ENCODE data around the gene PHAF1. TPM values are rescaled to one million over a fixed set of nuclear protein-coding genes. Genes with fewer than 3 reads are reported as not detected.
A peak's percentile ranks its signal among the peaks of the same experiment; 100 is the strongest.

Gene PHAF1
- total and polyA plus RNA-seq, 2 of the 13 experiments (the other 11 are each of a cell fraction or from before 2014, with no cell fraction given), result 48.3 to 174 TPM

DNA sequence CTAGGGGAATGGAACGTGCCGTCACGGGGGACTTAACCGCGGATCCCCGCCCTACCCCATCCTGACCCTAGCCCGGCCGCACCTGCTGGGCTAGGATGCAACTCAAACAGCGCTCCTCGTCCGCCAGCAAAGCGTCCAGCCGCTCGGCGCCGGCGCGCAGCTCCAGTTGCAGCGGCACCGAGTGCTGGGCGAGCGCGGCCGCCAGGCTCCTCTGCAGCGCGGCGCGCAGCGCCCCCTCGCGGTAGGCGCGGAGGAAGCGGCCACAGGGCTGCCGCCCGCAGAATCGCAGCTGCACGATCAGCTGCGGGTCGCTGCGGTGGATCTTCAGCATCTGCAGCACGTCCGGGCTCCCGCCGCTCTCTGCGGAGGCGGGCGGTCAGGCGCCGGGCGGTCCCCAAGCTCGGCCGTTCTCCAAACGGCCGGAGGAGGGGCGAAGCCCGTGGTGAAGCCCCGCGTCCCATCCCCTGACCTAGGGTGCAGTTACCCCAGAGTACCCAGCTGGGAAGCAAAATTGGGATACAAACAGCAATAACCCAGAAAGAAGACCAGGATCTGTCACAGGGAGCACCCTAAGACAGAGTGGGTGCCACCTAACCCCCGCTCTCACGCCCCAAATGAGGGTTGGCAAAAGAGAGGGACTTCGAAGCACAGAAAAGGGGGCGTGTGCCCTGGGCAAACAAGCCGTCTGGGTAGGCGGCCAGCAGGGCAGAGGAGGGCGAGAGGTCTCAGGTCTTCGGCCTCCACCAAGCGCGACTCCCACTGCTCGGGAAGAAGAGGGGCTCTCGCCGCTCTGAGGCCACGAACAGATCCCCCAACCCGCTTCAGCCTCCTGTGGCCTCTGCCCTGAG lies 45.8 kb downstream of the PHAF1 start (continued):
- TF ChIP-seq, protein P1, sequence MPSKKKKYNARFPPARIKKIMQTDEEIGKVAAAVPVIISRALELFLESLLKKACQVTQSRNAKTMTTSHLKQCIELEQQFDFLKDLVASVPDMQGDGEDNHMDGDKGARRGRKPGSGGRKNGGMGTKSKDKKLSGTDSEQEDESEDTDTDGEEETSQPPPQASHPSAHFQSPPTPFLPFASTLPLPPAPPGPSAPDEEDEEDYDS (CRISPR knock-in tag; IDR thresholded peaks at IDR 0.05), result peak; percentile 19; the same call in 1 of the 2 replicates
- TF ChIP-seq SOX5 (CRISPR knock-in tag; IDR thresholded peaks at IDR 0.05; ENCODE audit: borderline replicate concordance) (peak; percentile 44; the same call in 1 of the 2 replicates), SP140L (CRISPR knock-in tag; IDR thresholded peaks at IDR 0.05; ENCODE audit: borderline replicate concordance) (no peak), SRSF1 (optimal IDR thresholded peaks at IDR 0.05; ENCODE audit: low read depth, low read length) (peak; percentile 37), ZNF354B (CRISPR knock-in tag; IDR thresholded peaks at IDR 0.05) (no peak), SATB2 (CRISPR knock-in tag; IDR thresholded peaks at IDR 0.05) (no peak), ZC3H13 (CRISPR knock-in tag; IDR thresholded peaks at IDR 0.05) (0 out of 2 replicates have a peak, but pooled peaks have one; percentile 14), ZNF550 (CRISPR knock-in tag; IDR thresholded peaks at IDR 0.05; ENCODE audit: borderline replicate concordance) (no peak), KAT8 (CRISPR knock-in tag; IDR thresholded peaks at IDR 0.05) (peak; percentile 49; the same call in 1 of the 2 replicates), ZNF841 (CRISPR knock-in tag; IDR thresholded peaks at IDR 0.05; ENCODE audit: borderline replicate concordance) (no peak), GTF3A (CRISPR knock-in tag; conservative IDR thresholded peaks at IDR 0.05) (peak; percentile 62; the same call in 1 of the 2 replicates), SMARCE1 (IDR thresholded peaks at IDR 0.05; ENCODE audit: borderline replicate concordance) (no peak), PHF20 (CRISPR knock-in tag; IDR thresholded peaks at IDR 0.05) (peak; percentile 27; the same call in 1 of the 2 replicates), ZNF180 (CRISPR knock-in tag; IDR thresholded peaks at IDR 0.05; ENCODE audit: borderline replicate concordance, low read depth) (no peak), ZNF274 (CRISPR knock-in tag; IDR thresholded peaks at IDR 0.05) (no peak), ZNF766 (CRISPR knock-in tag; IDR thresholded peaks at IDR 0.05; ENCODE audit: borderline replicate concordance) (peak; percentile 53; the same call in 1 of the 2 replicates), ZMYM4 (CRISPR knock-in tag; IDR thresholded peaks at IDR 0.05) (peak; percentile 61; the same call in 1 of the 2 replicates), NR2F2 (IDR thresholded peaks at IDR 0.05; ENCODE audit: borderline replicate concordance, low read depth) (no peak)
- TF ChIP-seq, protein P2, sequence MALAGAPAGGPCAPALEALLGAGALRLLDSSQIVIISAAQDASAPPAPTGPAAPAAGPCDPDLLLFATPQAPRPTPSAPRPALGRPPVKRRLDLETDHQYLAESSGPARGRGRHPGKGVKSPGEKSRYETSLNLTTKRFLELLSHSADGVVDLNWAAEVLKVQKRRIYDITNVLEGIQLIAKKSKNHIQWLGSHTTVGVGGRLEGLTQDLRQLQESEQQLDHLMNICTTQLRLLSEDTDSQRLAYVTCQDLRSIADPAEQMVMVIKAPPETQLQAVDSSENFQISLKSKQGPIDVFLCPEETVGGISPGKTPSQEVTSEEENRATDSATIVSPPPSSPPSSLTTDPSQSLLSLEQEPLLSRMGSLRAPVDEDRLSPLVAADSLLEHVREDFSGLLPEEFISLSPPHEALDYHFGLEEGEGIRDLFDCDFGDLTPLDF (CRISPR knock-in tag; IDR thresholded peaks at IDR 0.05), result no peak
- TF ChIP-seq, protein P3, sequence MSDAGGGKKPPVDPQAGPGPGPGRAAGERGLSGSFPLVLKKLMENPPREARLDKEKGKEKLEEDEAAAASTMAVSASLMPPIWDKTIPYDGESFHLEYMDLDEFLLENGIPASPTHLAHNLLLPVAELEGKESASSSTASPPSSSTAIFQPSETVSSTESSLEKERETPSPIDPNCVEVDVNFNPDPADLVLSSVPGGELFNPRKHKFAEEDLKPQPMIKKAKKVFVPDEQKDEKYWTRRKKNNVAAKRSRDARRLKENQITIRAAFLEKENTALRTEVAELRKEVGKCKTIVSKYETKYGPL (CRISPR knock-in tag; IDR thresholded peaks at IDR 0.05), result 0 out of 2 replicates have a peak, but pooled peaks have one; percentile 25
- TF ChIP-seq, protein P4, sequence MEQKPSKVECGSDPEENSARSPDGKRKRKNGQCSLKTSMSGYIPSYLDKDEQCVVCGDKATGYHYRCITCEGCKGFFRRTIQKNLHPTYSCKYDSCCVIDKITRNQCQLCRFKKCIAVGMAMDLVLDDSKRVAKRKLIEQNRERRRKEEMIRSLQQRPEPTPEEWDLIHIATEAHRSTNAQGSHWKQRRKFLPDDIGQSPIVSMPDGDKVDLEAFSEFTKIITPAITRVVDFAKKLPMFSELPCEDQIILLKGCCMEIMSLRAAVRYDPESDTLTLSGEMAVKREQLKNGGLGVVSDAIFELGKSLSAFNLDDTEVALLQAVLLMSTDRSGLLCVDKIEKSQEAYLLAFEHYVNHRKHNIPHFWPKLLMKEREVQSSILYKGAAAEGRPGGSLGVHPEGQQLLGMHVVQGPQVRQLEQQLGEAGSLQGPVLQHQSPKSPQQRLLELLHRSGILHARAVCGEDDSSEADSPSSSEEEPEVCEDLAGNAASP (CRISPR knock-in tag; IDR thresholded peaks at IDR 0.05; ENCODE audit: borderline replicate concordance), result peak; percentile 25; the same call in 1 of the 2 replicates
- TF ChIP-seq, protein P5, sequence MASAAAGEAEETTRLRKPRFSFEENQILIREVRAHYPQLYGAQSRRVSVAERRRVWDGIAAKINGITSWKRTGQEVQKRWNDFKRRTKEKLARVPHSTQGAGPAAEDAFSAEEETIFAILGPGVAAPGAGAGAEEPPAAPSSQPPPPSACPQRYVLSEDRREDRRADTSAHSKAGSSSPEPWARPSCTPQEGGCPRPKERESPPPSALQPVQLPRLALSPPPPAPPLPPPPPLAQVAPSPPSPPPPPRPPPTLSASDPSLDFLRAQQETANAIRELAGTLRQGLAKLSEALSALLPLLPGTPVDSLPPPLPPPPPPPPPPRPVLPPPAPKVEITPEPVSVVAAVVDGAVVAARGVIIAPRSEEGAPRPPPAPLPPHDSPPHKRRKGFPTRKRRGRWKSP (CRISPR knock-in tag; IDR thresholded peaks at IDR 0.05), result peak; percentile 66; the same call in 1 of the 2 replicates
- TF ChIP-seq, protein P6, sequence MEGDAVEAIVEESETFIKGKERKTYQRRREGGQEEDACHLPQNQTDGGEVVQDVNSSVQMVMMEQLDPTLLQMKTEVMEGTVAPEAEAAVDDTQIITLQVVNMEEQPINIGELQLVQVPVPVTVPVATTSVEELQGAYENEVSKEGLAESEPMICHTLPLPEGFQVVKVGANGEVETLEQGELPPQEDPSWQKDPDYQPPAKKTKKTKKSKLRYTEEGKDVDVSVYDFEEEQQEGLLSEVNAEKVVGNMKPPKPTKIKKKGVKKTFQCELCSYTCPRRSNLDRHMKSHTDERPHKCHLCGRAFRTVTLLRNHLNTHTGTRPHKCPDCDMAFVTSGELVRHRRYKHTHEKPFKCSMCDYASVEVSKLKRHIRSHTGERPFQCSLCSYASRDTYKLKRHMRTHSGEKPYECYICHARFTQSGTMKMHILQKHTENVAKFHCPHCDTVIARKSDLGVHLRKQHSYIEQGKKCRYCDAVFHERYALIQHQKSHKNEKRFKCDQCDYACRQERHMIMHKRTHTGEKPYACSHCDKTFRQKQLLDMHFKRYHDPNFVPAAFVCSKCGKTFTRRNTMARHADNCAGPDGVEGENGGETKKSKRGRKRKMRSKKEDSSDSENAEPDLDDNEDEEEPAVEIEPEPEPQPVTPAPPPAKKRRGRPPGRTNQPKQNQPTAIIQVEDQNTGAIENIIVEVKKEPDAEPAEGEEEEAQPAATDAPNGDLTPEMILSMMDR (CRISPR knock-in tag; IDR thresholded peaks at IDR 0.05), result peak; percentile 94

Measured in HepG2 (cell line).